GM19397 (cell line): ENCODE measurements around the gene PHYH.
"Not testable (repeated sequence)": the region's sequence is repeated elsewhere in the genome, so short reads cannot be mapped to it uniquely, and the experiment has no call there.

ENCODE experiments used
- ATAC-seq: cut with Tn5 transposase; IDR thresholded peaks from one replicate; pipeline ENCODE4 v1.9.1; 2021; ENCODE audit warnings: mild to moderate bottlenecking, moderate library complexity; ENCODE audit not compliant: unreplicated experiment

Gene PHYH

GRCh38 chr10:13276146-13276545, 23.7 kb downstream of the PHYH start:
- ATAC-seq = not testable (repeated sequence)

- no peak for ATAC-seq
Observed at GRCh38 chr10:13272164-13272571, 27.7 kb downstream of the PHYH start.

DNA sequence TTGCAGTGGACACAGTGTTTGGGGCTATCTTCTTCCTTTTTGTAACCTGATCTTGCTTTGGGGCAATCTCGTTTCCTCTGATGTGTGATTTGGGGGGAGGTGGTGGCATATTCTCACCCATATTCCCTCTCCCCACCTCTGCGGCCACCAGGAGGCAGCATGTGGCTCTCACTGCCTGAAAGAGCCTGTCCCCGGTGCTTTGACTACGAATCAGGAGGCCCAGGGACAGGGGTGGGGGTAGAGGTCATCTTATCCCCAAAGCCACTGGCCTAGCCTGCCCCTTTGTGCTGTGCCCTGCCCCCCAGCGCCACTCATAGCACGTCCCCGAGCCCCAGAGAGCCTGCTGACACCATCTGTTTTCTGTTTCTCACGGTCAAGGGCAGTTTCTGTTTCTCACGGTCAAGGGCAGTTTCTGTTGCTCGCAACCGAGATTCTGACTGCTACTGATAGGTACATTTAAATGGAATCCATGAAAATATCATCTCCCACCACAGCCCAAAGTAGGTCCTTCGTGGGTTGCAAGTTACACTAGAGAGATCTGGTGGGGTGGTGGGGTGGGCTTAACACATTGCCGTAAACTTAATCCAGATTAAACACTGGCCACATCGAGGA, 28.2 kb downstream of the PHYH start:
- ATAC-seq = no peak

- no peak for ATAC-seq
Observed at GRCh38 chr10:13270877-13271551, 28.9 kb downstream of the PHYH start.

GRCh38 chr10:13268841-13269240, 31.0 kb downstream of the PHYH start:
- ATAC-seq = no peak

- ATAC-seq = no peak
Observed at GRCh38 chr10:13268310-13268709, 31.6 kb downstream of the PHYH start.

GRCh38 chr10:13263591-13263990, 36.3 kb downstream of the PHYH start:
- no peak for ATAC-seq

DNA sequence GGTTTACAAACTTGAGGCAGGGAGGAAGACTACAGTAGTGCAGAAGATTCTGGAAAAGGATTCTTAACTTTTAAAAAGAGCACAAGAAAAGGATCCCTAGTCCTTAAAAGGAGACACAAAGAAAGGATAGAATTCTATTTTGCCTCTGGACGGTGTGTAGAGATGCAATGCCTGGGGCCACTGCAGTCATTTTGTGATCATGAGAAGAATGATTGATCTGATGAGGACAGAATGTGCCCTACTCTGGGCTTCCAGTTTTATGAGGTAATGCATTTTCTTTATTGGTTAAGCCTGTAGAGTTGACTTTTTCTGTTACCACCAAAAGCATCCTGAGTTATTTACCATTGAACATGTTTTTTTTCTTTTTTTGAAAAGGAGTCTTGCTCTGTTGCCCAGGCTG, 37.4 kb downstream of the PHYH start:
- no peak for ATAC-seq

- ATAC-seq = no peak
Observed at GRCh38 chr10:13257621-13258140, 42.2 kb downstream of the PHYH start.

- ATAC-seq = no peak
Observed at GRCh38 chr10:13256627-13257026, 43.2 kb downstream of the PHYH start.

DNA sequence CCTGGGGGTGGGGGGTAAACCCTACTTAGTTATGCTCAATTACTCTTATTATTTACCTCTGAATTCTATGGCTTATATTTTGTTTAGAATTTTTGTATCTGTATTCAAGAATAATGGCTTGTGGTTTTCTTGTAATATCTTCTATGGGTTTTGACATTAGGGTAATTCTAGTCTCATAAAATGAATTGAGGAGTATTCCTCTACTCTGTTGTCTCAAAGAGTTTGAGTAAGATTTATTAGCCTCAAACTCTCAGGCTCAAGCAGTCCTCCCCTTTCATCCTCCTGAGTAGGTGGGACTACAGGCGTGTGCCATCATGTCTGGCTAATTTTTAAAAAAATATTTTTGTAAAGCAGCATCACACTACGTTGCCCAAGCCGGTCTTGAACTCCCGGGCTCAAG, 46.1 kb downstream of the PHYH start:
- ATAC-seq = no peak

- ATAC-seq = no peak
Observed at GRCh38 chr10:13247784-13248183, 52.1 kb downstream of the PHYH start.

DNA sequence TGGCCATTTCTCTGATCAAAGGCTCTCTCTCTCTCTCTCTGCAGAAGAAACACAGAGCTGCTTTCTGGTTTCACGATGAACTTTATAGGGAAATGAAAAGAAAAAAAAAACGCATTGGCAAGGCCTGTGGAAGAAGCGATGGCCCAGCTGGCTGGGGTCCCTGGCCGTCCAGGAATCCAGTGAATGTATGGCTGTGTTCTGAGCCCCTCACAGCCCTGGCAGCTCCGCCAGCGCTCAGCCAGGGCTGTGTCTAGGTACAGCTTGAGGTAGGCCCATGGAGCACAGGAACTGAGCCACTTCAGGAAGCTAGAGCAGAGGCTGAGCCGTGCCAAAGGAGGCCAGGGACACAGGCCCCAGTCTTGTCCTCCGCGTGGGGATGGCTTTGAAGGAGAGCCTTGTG, 52.6 kb downstream of the PHYH start:
- ATAC-seq = no peak

- ATAC-seq = not testable (repeated sequence)
Observed at GRCh38 chr10:13242260-13242659, 57.6 kb downstream of the PHYH start.

GRCh38 chr10:13241613-13242012, 58.3 kb downstream of the PHYH start:
- ATAC-seq = no peak

DNA sequence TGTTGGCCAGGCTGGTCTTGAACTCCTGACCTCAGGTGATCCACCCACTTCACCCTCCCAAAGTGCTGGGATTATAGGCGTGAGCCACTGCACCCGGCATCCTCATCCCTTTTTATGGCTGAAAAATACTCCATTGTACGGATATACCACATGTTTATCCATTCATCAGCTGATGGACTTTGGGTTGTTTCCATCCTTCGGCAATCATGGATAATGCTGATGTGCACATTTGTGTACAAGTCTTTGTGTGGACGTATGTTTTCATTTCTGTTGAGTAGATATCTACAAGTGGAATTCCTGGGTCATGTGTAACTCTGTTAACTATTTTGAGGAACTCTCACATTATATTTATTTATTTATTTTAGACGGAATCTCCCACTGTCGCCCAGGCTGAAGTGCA, 59.9 kb downstream of the PHYH start:
- no peak for ATAC-seq

GRCh38 chr10:13238271-13239077, 61.4 kb downstream of the PHYH start:
- ATAC-seq = no peak

DNA sequence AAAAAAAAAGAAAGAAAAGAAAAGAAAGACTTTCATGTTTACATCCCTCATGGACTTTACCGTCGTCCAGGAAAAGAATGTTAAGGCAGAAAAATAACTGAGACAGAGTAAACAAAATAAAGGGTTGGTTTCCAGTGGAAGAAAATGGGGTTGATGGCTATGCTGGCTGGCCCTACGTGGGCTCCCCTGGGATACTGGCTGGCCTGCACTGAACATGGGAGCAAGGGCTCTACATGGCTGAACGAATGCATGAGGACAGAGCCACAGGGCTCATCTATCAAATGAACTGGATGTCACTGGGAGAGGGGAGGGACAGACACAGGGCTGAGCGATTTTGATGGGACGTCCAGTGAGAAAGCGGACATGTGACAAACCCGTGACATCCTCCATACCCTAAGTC, 63.2 kb downstream of the PHYH start:
- no peak for ATAC-seq

DNA sequence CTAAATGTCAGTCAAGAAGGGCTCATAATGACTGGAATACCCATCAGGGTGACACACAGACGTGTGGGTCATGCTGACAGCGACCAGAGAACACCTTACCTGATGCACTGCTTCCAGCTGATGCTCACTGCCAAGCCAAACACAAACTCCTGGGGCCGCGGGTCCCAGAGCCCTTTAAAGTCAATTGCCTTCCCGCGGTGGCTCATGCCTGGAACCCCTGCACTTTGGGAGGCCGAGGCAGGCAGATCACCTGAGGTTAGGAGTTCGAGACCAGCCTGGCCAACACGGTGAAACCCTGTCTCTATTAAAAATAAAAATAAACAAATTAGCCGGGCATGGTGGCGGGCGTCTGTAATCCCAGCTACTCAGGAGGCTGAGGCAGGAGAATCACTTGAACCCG, 65.1 kb downstream of the PHYH start:
- not testable (repeated sequence) for ATAC-seq

DNA sequence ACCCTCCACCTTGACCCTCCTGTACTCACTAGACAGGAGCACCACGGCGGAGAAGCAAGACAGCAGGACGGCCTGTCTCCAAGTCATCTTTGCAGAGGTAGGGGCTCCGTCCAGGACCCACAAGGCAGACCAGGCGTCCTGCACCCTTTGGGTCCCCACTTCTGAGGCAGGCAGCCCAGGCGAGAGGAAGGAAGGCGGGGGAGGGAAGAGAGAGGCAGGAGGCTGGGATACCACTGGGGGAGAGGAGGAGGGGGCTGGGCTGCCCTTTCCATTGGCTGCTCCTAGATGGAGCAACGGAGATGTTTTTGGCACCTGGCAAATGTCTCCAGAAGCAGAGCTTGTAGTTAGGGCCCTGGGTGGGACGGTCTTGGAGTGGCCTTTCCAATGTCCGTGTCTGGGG, 65.7 kb downstream of the PHYH start, which contains the start of gene UCMA:
TSS of gene UCMA (minus strand) at position 203 of the 400 bp plus-strand sequence. CDS start at position 87, 116 bp downstream.
- no peak for ATAC-seq

GRCh38 chr10:13233358-13233757, 66.5 kb downstream of the PHYH start:
- no peak for ATAC-seq

GRCh38 chr10:13231808-13232207, 68.1 kb downstream of the PHYH start:
- ATAC-seq = no peak
